GM23248 (cell line): Measurements from ENCODE around the gene MRAS. TPM values are rescaled to one million over a fixed set of nuclear protein-coding genes. Genes with fewer than 3 reads are reported as not detected.

Experiments
- DNase-seq: peaks from one replicate; pipeline ENCODE4 v3.0.0-alpha.2; 2015
- H2AFZ ChIP-seq: fragments of 200-600 bp; sonication (generic); 2 replicates; pipeline ENCODE4 v1.6.1; 2016; ENCODE audit warnings: antibody characterized with exemption
- H3F3A ChIP-seq: fragments of 200-600 bp; sonication (generic); 2 replicates; pipeline ENCODE4 v1.6.1; 2016; ENCODE audit warnings: mild to moderate bottlenecking, antibody characterized with exemption, mixed run types; ENCODE audit not compliant: insufficient read depth
- H3K27ac ChIP-seq: fragments of 200-600 bp; sonication (generic); 2 replicates; pipeline ENCODE4 v1.5.1; 2016; ENCODE audit warnings: mild to moderate bottlenecking
- H3K27me3 ChIP-seq: fragments of 200-600 bp; sonication (generic); replicated peaks from 2 replicates; pipeline ENCODE4 v1.6.1; 2016; ENCODE audit warnings: mild to moderate bottlenecking; ENCODE audit not compliant: insufficient read depth
- H3K36me3 ChIP-seq: fragments of 200-600 bp; sonication (generic); 2 replicates; pipeline ENCODE4 v1.6.1; 2016; ENCODE audit warnings: low read depth, mild to moderate bottlenecking
- H3K4me1 ChIP-seq: fragments of 200-600 bp; sonication (generic); 2 replicates; pipeline ENCODE4 v1.6.1; 2016; ENCODE audit warnings: mild to moderate bottlenecking; ENCODE audit not compliant: insufficient read depth
- H3K4me2 ChIP-seq: fragments of 200-600 bp; sonication (generic); one replicate; pipeline ENCODE4 v1.6.1; 2016; ENCODE audit warnings: mild to moderate bottlenecking; ENCODE audit not compliant: unreplicated experiment
- H3K4me3 ChIP-seq: fragments of 200-600 bp; sonication (generic); 2 replicates; pipeline ENCODE4 v1.5.1; 2016; ENCODE audit warnings: mild to moderate bottlenecking
- H3K79me2 ChIP-seq: fragments of 200-600 bp; sonication (generic); 2 replicates; pipeline ENCODE4 v1.6.1; 2016; ENCODE audit warnings: mild to moderate bottlenecking; ENCODE audit not compliant: insufficient read depth
- H3K9ac ChIP-seq: fragments of 200-600 bp; sonication (generic); 2 replicates; pipeline ENCODE4 v1.6.1; 2016; ENCODE audit warnings: mild to moderate bottlenecking
- H3K9me2 ChIP-seq: fragments of 200-600 bp; sonication (generic); 2 replicates; pipeline ENCODE4 v1.6.1; 2016; ENCODE audit warnings: mixed run types, mild to moderate bottlenecking, moderate library complexity; ENCODE audit not compliant: insufficient read depth
- H3K9me3 ChIP-seq: fragments of 200-600 bp; sonication (generic); one replicate; pipeline ENCODE4 v1.6.1; 2017; ENCODE audit warnings: low read depth
- H4K20me1 ChIP-seq: fragments of 200-600 bp; sonication (generic); 2 replicates; pipeline ENCODE4 v1.6.0; 2016; ENCODE audit not compliant: insufficient read depth
- EZH2 ChIP-seq: fragments of 200-600 bp; sonication (generic); IDR thresholded peaks from 2 replicates; pipeline ENCODE4 v1.6.1; 2018; ENCODE audit warnings: antibody characterized with exemption, mild to moderate bottlenecking; ENCODE audit not compliant: insufficient read depth, poor library complexity, severe bottlenecking
- EZH2phosphoT487 ChIP-seq: fragments of 200-600 bp; sonication (generic); IDR thresholded peaks from 2 replicates; pipeline ENCODE4 v1.6.1; 2018; ENCODE audit warnings: antibody characterized with exemption, moderate library complexity, mild to moderate bottlenecking, low read depth; ENCODE audit not compliant: insufficient read depth
- WGBS, 2 experiments: methylation state at CpG; one replicate each; pipeline ENCODE4 v1.1.6; 2015 to 2017; ENCODE audit warnings: low lambda C conversion rate in 2 of 2, low coverage in 1 of 2; ENCODE audit errors: missing lambda C conversion rate in 2 of 2; 5-methylcytosine and 5-hydroxymethylcytosine counted together
- in situ Hi-C: fragments of 300-500 bp; cut with MboI; formaldehyde crosslinking; loops from 2 replicates; pipeline ENCODE4 v1.15.0; 2020
- polyA plus RNA-seq: library from polyadenylated mRNA; unstranded; fragments of >200 nt; fragmentation: Nextera tagmentation; extraction: Ambion mirVana; gene quantifications from 2 replicates; pipeline ENCODE4 v1.2.1, GENCODE V29; 2016
- total RNA-seq: library from RNA; depleted of rRNA; stranded (reverse); fragments of >200 nt; shearing (Covaris generic); gene quantifications from 2 replicates; pipeline ENCODE4 v1.2.3, GENCODE V29; 2014

The MRAS gene
- total and polyA plus RNA-seq, 2 experiments from 2014 or later = 54.9 to 65.1 TPM

DNA sequence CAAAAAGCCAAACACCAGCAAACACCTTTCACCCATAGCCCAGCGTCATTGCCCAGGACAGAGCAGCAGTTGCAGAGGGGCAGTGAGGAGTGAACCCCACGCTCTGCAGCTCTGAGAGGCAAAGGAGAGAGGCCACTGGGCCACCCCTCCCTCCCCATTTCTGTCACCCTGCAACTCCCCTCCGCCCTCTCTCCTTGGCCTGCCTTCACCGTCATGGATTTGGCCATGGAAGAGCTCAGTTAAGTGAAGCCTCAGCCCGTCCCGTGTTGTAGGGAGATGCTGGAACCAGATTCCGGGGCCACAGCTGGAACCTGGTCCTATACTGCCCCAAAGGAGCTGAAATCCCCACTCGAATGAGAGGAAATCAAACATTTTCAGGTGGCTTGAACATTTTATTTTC is 21.9 kb downstream of the MRAS start:
- DNase-seq = no peak
- Histone ChIP-seq H3K27ac (no peak overlapping the region), H3K9me2 (no peaks in the 10 kb centered on the region), H2AFZ (no peak overlapping the region), H3K4me2 (no peak overlapping the region), H3K79me2 (peaks cover 97% of the 10 kb centered on the region), H3K4me3 (no peak overlapping the region), H3F3A (no peaks in the 10 kb centered on the region), H3K4me1 (peaks cover 12% of the 10 kb centered on the region), H3K36me3 (peaks cover 8% of the 10 kb centered on the region; the same call in 1 of the 2 replicates), H4K20me1 (no peaks in the 10 kb centered on the region), H3K9me3 (no peaks in the 10 kb centered on the region), H3K9ac (no peak overlapping the region), H3K27me3 (no peaks in the 10 kb centered on the region)
- in situ Hi-C loops = no loop called here
- WGBS, 2 experiments = 83 to 86% methylated on average over 8 of the region's 8 CpGs
- TF ChIP-seq EZH2 = no peak
- no peak for TF ChIP-seq EZH2phosphoT487

GRCh38 chr3:138371070-138371965 is 22.9 kb downstream of the MRAS start:
- Histone ChIP-seq H4K20me1 (no peaks in the 10 kb centered on the region), H3K9ac (no peak overlapping the region), H3K27me3 (no peaks in the 10 kb centered on the region), H3K79me2 (peaks cover 91% of the 10 kb centered on the region), H3K27ac (no peak overlapping the region), H3K4me2 (no peak overlapping the region), H3K4me1 (peaks cover 12% of the 10 kb centered on the region), H3K9me2 (no peaks in the 10 kb centered on the region), H3K4me3 (no peak overlapping the region), H3F3A (no peaks in the 10 kb centered on the region), H2AFZ (no peak overlapping the region), H3K9me3 (no peaks in the 10 kb centered on the region), H3K36me3 (peaks cover 8% of the 10 kb centered on the region; the same call in 1 of the 2 replicates)
- TF ChIP-seq EZH2 (no peak), EZH2phosphoT487 (no peak)
- in situ Hi-C loops = no loop called here
- no peak for DNase-seq
- WGBS, 2 experiments = 93 to 96% methylated on average over 9 of the region's 9 CpGs

- no peak overlapping the region for H3K27ac ChIP-seq
- H3K36me3 ChIP-seq = peaks cover 8% of the 10 kb centered on the region; the same call in 1 of the 2 replicates
- H3K4me3 ChIP-seq = no peak overlapping the region
- peaks cover under 1% of the 10 kb centered on the region; the same call in 1 of the 2 replicates for H3K4me1 ChIP-seq
- 91 to 92% methylated on average over 7 of the region's 7 CpGs for WGBS, 2 experiments
- DNase-seq = no peak
- no peak overlapping the region for H3K4me2 ChIP-seq
- H3K79me2 ChIP-seq = peaks cover 88% of the 10 kb centered on the region
- H3K9me3 ChIP-seq = no peaks in the 10 kb centered on the region
- H3K9me2 ChIP-seq = no peaks in the 10 kb centered on the region
- no peak overlapping the region for H3K9ac ChIP-seq
- in situ Hi-C loops = no loop called here
- H3K27me3 ChIP-seq = no peaks in the 10 kb centered on the region
- H3F3A ChIP-seq = no peaks in the 10 kb centered on the region
- no peak overlapping the region for H2AFZ ChIP-seq
- H4K20me1 ChIP-seq = no peaks in the 10 kb centered on the region
- no peak for TF ChIP-seq EZH2phosphoT487
- no peak for TF ChIP-seq EZH2
These were observed 24.8 kb downstream of the MRAS start for GRCh38 chr3:138373087-138373735.

GRCh38 chr3:138373736-138374094 is 25.3 kb downstream of the MRAS start:
- Histone ChIP-seq H3K36me3 (peaks cover 8% of the 10 kb centered on the region; the same call in 1 of the 2 replicates), H3K9me3 (no peaks in the 10 kb centered on the region), H3K27me3 (no peaks in the 10 kb centered on the region), H3K4me3 (no peak overlapping the region), H3K79me2 (peaks cover 83% of the 10 kb centered on the region), H4K20me1 (no peaks in the 10 kb centered on the region), H3F3A (no peaks in the 10 kb centered on the region), H3K9ac (no peak overlapping the region), H3K9me2 (no peaks in the 10 kb centered on the region), H3K4me1 (no peaks in the 10 kb centered on the region), H2AFZ (no peak overlapping the region), H3K4me2 (no peak overlapping the region), H3K27ac (no peak overlapping the region)
- in situ Hi-C loops = no loop called here
- TF ChIP-seq EZH2phosphoT487 (no peak), EZH2 (no peak)
- DNase-seq = no peak
- WGBS, 2 experiments = 97 to 98% methylated on average over 5 of the region's 5 CpGs
